SK-N-SH treated with all-trans-retinoic acid at 6 μM for 48 hours (cell line): Measurements from ENCODE around the gene ACTN4.

ENCODE experiments used
- ESRRG ChIP-seq: fragments of 250-450 bp; sonication (Bioruptor Pico); IDR thresholded peaks from 2 replicates; pipeline ENCODE4 v1.6.1; 2021; ENCODE audit warnings: mild to moderate bottlenecking
- TCF4 ChIP-seq: fragments of 250-450 bp; sonication (Bioruptor Pico); IDR thresholded peaks from 2 replicates; pipeline ENCODE4 v1.8.0; 2021; ENCODE audit warnings: mild to moderate bottlenecking, moderate library complexity, borderline replicate concordance
- ZFP30 ChIP-seq: fragments of 450-650 bp; formaldehyde crosslinking; IDR thresholded peaks from 2 replicates; pipeline ENCODE4 v1.5.0; 2022; ENCODE audit warnings: mild to moderate bottlenecking, moderate library complexity
- ZNF565 ChIP-seq: fragments of 450-650 bp; formaldehyde crosslinking; conservative IDR thresholded peaks from 2 replicates; pipeline ENCODE4 v1.5.0; 2020; ENCODE audit warnings: low read depth, mild to moderate bottlenecking, moderate library complexity

- TF ChIP-seq TCF4 (CRISPR knock-in tag) (no peak), ZFP30 (no peak), ESRRG (CRISPR knock-in tag) (no peak), ZNF565 (no peak)
Observed at GRCh38 chr19:38720559-38721236, 73.2 kb downstream of the ACTN4 start.
